Measurements from ENCODE around the gene DYNLT2. TPM values are rescaled to one million over a fixed set of nuclear protein-coding genes. Genes with fewer than 3 reads are reported as not detected.
"Not testable (repeated sequence)": the region's sequence is repeated elsewhere in the genome, so short reads cannot be mapped to it uniquely, and the experiment has no call there.

The DYNLT2 gene
- total RNA-seq, 2 experiments from 2014 or later, result 2.2 to 2.4 TPM

DNA sequence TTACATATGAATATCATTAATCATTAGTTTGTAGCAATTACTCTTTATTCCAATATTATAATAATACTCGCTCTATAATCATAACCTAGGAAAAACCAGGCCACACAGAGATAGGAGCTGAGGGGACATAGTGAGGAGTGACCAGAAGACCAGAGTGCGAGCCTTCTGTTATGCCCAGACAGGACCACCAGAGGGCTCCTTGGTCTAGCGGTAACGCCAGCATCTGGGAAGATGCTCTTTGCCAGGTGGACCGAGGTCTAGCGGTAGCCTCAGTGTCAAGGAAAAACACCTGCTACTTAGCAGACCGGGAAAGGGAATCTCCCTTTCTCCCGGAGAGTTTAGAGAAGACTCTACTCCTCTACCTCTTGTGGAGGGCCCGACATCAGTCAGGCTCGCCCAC is 54.3 kb downstream of the DYNLT2 start:
- peak; percentile 50 for DNase-seq
- H3K27me3 Mint-ChIP-seq; H3K9me3 Mint-ChIP-seq; intact Hi-C loops (cut with micrococcal nuclease); POLR2A ChIA-PET; H3K4me3 Mint-ChIP-seq; ATAC-seq; H3K27ac Mint-ChIP-seq: not testable (repeated sequence)
- Mint-ChIP-seq H3K4me1 (ENCODE audit: low read depth) (peaks cover 19% of the 10 kb centered on the region), H3K36me3 (ENCODE audit: low read depth) (peaks cover 30% of the 10 kb centered on the region)
- peak; percentile 49 for TF ChIP-seq CTCF (IDR thresholded peaks at IDR 0.05)
- CTCF ChIA-PET, result interaction anchor here (0.7 to 0.9 kb wide), 2 partner anchors 58 to 84 kb away, joined by 3 read pairs; no protein-coding TSS in a partner anchor

DNA sequence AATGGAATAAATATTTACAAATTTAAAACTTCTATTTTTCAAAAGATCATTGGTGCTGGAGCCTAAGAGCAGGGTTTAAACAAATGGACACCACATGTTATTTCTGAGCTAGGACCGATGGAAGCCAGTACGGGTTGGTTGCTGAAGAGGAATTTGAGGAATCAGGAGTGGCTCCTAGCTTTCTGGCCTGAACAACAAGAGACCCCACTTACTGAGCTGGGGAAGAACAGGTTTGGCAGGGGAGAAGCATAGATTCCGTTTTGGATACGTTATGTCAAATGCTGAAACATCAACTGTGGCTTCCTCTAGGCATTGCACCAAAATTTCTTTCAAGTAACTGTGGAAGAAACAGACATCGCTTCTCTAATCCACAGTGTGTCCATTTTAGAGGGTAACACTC is 56.2 kb downstream of the DYNLT2 start:
- no peak overlapping the region for H3K4me3 Mint-ChIP-seq
- H3K9me3 Mint-ChIP-seq, result peaks cover 5% of the 10 kb centered on the region
- H3K27ac Mint-ChIP-seq, result no peak overlapping the region
- TF ChIP-seq CTCF (IDR thresholded peaks at IDR 0.05), result no peak
- peaks cover 15% of the 10 kb centered on the region for H3K4me1 Mint-ChIP-seq (ENCODE audit: low read depth)
- CTCF ChIA-PET, result no interaction called here
- DNase-seq (no peak), ATAC-seq (no peak)
- intact Hi-C loops (cut with micrococcal nuclease), result no loop called here
- no peaks in the 10 kb centered on the region for H3K27me3 Mint-ChIP-seq
- H3K36me3 Mint-ChIP-seq (ENCODE audit: low read depth), result peaks cover 36% of the 10 kb centered on the region
- POLR2A ChIA-PET, result no interaction called here

DNA sequence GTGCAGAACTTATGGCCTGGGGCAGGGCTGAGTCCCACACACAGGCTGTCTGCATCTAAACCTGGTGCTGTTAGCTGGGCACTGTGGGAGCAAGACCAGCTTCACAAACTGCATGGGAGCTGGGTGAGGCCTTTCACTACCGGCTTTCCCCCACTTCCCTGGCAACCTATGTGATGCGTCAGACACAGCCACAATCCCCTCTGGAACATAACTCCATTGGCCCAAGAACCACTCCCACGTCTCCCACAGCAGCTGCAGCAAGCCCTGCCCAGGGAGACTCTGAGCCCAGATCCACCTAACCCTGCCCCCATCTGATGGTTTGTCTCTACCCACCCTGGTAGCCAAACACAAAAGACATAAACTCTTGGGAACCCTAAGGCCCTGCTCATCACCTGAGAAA is 58.9 kb downstream of the DYNLT2 start:
- TF ChIP-seq CTCF (IDR thresholded peaks at IDR 0.05), result no peak
- DNase-seq (no peak), ATAC-seq (no peak)
- POLR2A ChIA-PET, result interaction anchor here (1.2 to 1.5 kb wide), 2 partner anchors 9 to 10 kb away, joined by 4 to 5 read pairs; partner anchors contain the start of genes C6orf120 and WDR27
- Mint-ChIP-seq H3K4me3 (no peak overlapping the region), H3K9me3 (peaks cover 5% of the 10 kb centered on the region), H3K36me3 (ENCODE audit: low read depth) (peaks cover 38% of the 10 kb centered on the region), H3K27me3 (no peaks in the 10 kb centered on the region), H3K4me1 (ENCODE audit: low read depth) (peaks cover under 1% of the 10 kb centered on the region), H3K27ac (no peak overlapping the region)
- intact Hi-C loops (cut with micrococcal nuclease), result no loop called here
- CTCF ChIA-PET, result interaction anchor here (1.0 kb wide), 2 partner anchors 10 to 23 kb away, joined by 3 read pairs; no protein-coding TSS in a partner anchor

DNA sequence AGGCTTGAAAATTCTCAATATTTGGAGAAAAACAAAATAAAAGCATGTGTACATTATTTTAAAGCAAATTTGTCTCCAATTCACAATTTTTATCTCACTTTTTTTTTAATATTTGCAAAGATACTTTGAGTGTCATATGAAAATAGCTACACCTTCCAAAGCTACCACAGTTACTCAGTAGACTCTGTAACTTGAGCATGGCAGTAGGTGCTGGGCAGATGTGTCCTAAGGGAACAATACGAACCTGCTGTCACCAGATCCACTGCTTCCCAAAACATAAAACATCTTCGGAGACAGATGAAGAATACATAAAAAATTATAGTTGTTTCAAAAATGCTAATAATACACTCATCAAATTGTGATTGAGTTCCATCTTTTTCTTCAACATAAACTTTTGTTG is 60.1 kb downstream of the DYNLT2 start:
- Mint-ChIP-seq H3K4me1 (ENCODE audit: low read depth) (no peaks in the 10 kb centered on the region), H3K27me3 (no peaks in the 10 kb centered on the region), H3K36me3 (ENCODE audit: low read depth) (peaks cover 46% of the 10 kb centered on the region), H3K27ac (no peak overlapping the region), H3K4me3 (no peak overlapping the region), H3K9me3 (peaks cover 8% of the 10 kb centered on the region)
- no peak for DNase-seq
- POLR2A ChIA-PET, result interaction anchor here (1.2 kb wide), 1 partner anchor 11 kb away, joined by 4 read pairs; the partner anchor contains the start of gene C6orf120
- no peak for ATAC-seq
- intact Hi-C loops (cut with micrococcal nuclease), result no loop called here
- CTCF ChIA-PET, result no interaction called here
- TF ChIP-seq CTCF (IDR thresholded peaks at IDR 0.05), result no peak

Other genes starting within 250 kb of the DYNLT2 start
- gene WDR27, start 49.5 kb downstream of the DYNLT2 start, total RNA-seq, result 10 to 100 TPM; 48.8 to 49.6 TPM
- gene C6orf120, start 49.4 kb downstream of the DYNLT2 start, total RNA-seq, result 10 to 100 TPM; 14.2 to 16.3 TPM
- 10 to 100 TPM; 79.1 to 79.7 TPM for gene PHF10, start 27.1 kb downstream of the DYNLT2 start, total RNA-seq
- 10 to 100 TPM; 24.9 to 26.6 TPM for gene ERMARD, start 50 bp upstream of the DYNLT2 start, total RNA-seq